Loucy (cell line): ENCODE results near the gene FMNL2.

Experiments used
- H2AFZ ChIP-seq: fragments of 200-600 bp; sonication (generic); 2 replicates; pipeline ENCODE4 v1.6.0; 2016; ENCODE audit warnings: antibody characterized with exemption, mild to moderate bottlenecking, low read length, moderate library complexity
- H3F3A ChIP-seq: fragments of 200-600 bp; 2 replicates; pipeline ENCODE4 v1.6.0; 2016; ENCODE audit warnings: antibody characterized with exemption, low read depth, mild to moderate bottlenecking
- H3K27me3 ChIP-seq: fragments of 200-600 bp; sonication (generic); 2 replicates; pipeline ENCODE4 v1.6.1; 2014; ENCODE audit warnings: low read length, mild to moderate bottlenecking; ENCODE audit not compliant: insufficient read depth, poor library complexity, severe bottlenecking
- H3K36me3 ChIP-seq: fragments of 200-600 bp; sonication (generic); 2 replicates; pipeline ENCODE4 v1.6.1; 2016; ENCODE audit warnings: low read length; ENCODE audit not compliant: insufficient read depth
- H3K4me1 ChIP-seq: fragments of 200-600 bp; sonication (generic); 2 replicates; pipeline ENCODE4 v1.5.1; 2014; ENCODE audit warnings: low read length, mild to moderate bottlenecking; ENCODE audit not compliant: insufficient read depth, poor library complexity, severe bottlenecking
- H3K4me2 ChIP-seq: fragments of 200-600 bp; sonication (generic); 2 replicates; pipeline ENCODE4 v1.6.0; 2014; ENCODE audit warnings: antibody characterized with exemption, low read length, low read depth, mild to moderate bottlenecking; ENCODE audit not compliant: poor library complexity, severe bottlenecking
- H3K4me3 ChIP-seq: fragments of 200-600 bp; sonication (generic); 2 replicates; pipeline ENCODE4 v1.5.1; 2014; ENCODE audit warnings: low read length, mild to moderate bottlenecking, mixed read lengths; ENCODE audit not compliant: poor library complexity, severe bottlenecking
- H3K79me2 ChIP-seq: fragments of 200-600 bp; sonication (generic); 2 replicates; pipeline ENCODE4 v1.6.1; 2014; ENCODE audit warnings: low read length; ENCODE audit not compliant: insufficient read depth
- H3K9ac ChIP-seq: fragments of 200-600 bp; sonication (generic); 2 replicates; pipeline ENCODE4 v1.6.0; 2014; ENCODE audit warnings: mild to moderate bottlenecking, low read depth, low read length, moderate library complexity; ENCODE audit not compliant: poor library complexity, severe bottlenecking
- H3K9me2 ChIP-seq: fragments of 200-600 bp; sonication (generic); replicated peaks from 2 replicates; pipeline ENCODE4 v1.6.1; 2016; ENCODE audit warnings: low read depth, low read length, mixed read lengths
- H3K9me3 ChIP-seq: fragments of 200-600 bp; sonication (generic); 2 replicates; pipeline ENCODE4 v1.6.1; 2014; ENCODE audit warnings: mild to moderate bottlenecking, antibody characterized with exemption, low read length, low read depth; ENCODE audit not compliant: insufficient read depth
- H4K20me1 ChIP-seq: fragments of 200-600 bp; sonication (generic); 2 replicates; pipeline ENCODE4 v1.6.0; 2014; ENCODE audit warnings: antibody characterized with exemption, low read length, mild to moderate bottlenecking; ENCODE audit not compliant: insufficient read depth, poor library complexity, severe bottlenecking
- EZH2phosphoT487 ChIP-seq: fragments of 200-600 bp; IDR thresholded peaks from 2 replicates; pipeline ENCODE4 v1.6.1; 2018; ENCODE audit warnings: antibody characterized with exemption, mild to moderate bottlenecking, moderate library complexity, borderline replicate concordance
- TF ChIP-seq, protein P1 (sequence below): fragments of 200-600 bp; sonication (generic); conservative IDR thresholded peaks from 2 replicates; pipeline ENCODE4 v1.5.1; 2014; ENCODE audit warnings: mild to moderate bottlenecking, antibody characterized with exemption, low read length

Gene FMNL2

DNA sequence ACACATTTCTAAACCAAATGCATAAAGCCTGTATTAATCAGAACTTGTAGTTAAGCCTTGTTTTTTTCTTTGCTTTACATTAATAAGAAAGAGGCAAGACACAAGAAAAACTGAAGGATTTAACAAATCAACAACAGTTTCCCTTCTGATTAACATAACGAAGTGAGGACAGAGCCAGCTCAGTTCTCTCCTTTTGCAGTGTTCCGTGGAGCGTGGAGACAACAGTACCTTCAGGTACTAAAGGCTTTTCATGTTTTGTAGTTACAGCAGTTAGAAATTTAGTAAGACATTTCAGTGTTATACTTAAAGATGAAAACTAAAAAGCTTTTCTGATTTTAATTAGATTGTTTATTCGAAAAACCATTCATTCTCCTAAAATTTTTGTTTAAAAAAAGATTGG lies 115.2 kb downstream of the FMNL2 start:
- H2AFZ ChIP-seq, result no peak overlapping the region
- H4K20me1 ChIP-seq, result no peaks in the 10 kb centered on the region
- H3K9me3 ChIP-seq, result no peaks in the 10 kb centered on the region
- no peak overlapping the region for H3K4me2 ChIP-seq
- H3K4me1 ChIP-seq, result no peaks in the 10 kb centered on the region
- no peaks in the 10 kb centered on the region for H3K9me2 ChIP-seq
- H3K9ac ChIP-seq, result no peak overlapping the region
- no peaks in the 10 kb centered on the region for H3K79me2 ChIP-seq
- H3K27me3 ChIP-seq, result no peaks in the 10 kb centered on the region
- no peaks in the 10 kb centered on the region for H3F3A ChIP-seq
- TF ChIP-seq, protein P1, sequence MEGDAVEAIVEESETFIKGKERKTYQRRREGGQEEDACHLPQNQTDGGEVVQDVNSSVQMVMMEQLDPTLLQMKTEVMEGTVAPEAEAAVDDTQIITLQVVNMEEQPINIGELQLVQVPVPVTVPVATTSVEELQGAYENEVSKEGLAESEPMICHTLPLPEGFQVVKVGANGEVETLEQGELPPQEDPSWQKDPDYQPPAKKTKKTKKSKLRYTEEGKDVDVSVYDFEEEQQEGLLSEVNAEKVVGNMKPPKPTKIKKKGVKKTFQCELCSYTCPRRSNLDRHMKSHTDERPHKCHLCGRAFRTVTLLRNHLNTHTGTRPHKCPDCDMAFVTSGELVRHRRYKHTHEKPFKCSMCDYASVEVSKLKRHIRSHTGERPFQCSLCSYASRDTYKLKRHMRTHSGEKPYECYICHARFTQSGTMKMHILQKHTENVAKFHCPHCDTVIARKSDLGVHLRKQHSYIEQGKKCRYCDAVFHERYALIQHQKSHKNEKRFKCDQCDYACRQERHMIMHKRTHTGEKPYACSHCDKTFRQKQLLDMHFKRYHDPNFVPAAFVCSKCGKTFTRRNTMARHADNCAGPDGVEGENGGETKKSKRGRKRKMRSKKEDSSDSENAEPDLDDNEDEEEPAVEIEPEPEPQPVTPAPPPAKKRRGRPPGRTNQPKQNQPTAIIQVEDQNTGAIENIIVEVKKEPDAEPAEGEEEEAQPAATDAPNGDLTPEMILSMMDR, result no peak
- no peak for TF ChIP-seq EZH2phosphoT487
- no peak overlapping the region for H3K4me3 ChIP-seq
- H3K36me3 ChIP-seq, result no peaks in the 10 kb centered on the region

DNA sequence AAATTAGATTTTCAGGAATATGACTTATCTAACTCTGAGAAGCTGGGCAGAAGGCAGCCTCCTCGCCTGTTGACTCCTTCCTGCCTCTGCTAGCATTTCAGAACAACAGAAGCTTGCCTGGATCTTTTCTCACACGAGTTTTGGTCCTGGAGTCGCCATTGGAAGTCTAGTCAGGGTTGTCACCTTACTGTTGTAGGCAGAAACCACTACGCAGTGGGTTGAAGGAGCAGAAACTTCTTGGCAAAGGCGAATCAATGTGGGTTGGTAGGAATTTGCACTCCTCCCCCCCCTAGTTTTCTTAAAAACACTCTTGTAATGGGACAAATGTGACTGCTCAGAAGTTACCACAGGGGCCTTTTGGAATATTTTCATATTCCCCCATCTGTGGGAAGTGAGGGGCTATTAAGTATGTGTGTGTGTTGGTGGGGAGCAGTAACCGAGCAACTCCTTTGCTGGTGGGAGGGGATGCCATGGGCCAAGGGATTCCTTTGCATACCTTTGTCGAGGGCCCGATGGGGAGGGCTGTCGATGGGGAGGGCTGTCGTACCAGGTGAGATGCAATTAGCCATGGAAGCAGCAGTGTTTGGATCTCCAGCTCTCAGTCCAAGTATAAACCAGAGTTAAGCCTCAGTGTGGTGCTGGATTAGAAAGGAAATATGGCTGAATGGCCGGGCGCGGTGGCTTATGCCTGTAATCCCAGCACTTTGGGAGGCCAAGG lies 117.4 kb downstream of the FMNL2 start:
- no peaks in the 10 kb centered on the region for H3F3A ChIP-seq
- TF ChIP-seq, protein P1, result no peak
- TF ChIP-seq EZH2phosphoT487, result no peak

DNA sequence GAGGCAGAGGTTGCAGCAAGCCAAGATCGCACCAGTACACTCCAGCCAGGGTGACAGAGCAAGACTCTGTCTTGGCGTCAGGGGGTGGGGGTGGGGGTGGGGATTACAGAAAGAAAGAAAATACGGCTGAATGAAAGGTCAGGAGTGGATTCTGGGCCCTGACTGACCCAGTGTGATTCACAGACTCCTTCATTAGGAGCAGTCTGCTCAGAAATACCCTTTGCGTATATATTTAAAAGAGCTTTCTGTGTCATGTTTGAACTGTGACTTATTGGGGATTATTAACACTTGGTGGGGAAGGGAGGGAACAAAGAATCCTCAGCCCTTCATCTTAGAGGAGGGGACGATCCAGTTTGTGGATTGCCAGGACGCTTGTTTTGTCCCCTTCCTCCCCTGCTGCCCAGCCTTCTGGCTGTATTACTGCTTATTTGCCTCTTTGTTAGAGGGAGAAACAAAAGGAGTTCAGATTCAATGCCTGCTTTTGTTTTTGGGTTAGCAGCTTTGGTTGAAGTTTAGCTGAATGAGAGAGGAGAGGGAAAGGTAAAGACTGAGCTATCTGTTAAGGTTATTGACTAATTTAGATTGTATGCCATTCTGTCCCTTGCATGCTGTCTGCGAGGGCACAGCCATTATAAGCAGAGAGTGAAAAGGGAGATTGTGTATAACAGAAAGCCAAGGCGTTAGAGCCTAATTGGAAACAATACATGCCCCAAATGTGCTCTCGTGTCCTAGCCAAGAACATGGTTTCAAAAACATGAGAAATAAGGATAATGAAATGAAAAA lies 118.3 kb downstream of the FMNL2 start:
- Histone ChIP-seq H3K4me3 (no peak overlapping the region), H4K20me1 (no peaks in the 10 kb centered on the region), H3K27me3 (no peaks in the 10 kb centered on the region), H3K9me3 (no peaks in the 10 kb centered on the region), H3K4me2 (no peak overlapping the region), H3K4me1 (no peaks in the 10 kb centered on the region), H3K79me2 (no peaks in the 10 kb centered on the region), H3F3A (no peaks in the 10 kb centered on the region), H2AFZ (no peak overlapping the region), H3K9ac (no peak overlapping the region), H3K9me2 (no peaks in the 10 kb centered on the region), H3K36me3 (no peaks in the 10 kb centered on the region)
- no peak for TF ChIP-seq EZH2phosphoT487
- TF ChIP-seq, protein P1, result no peak

More for the DNA sequence above, 117.4 kb downstream of the FMNL2 start:
- Histone ChIP-seq H3K36me3 (no peaks in the 10 kb centered on the region), H3K9me2 (no peaks in the 10 kb centered on the region), H3K27me3 (no peaks in the 10 kb centered on the region), H3K9me3 (no peaks in the 10 kb centered on the region), H2AFZ (no peak overlapping the region), H3K79me2 (no peaks in the 10 kb centered on the region), H3K4me1 (no peaks in the 10 kb centered on the region), H3K4me3 (no peak overlapping the region), H4K20me1 (no peaks in the 10 kb centered on the region), H3K9ac (no peak overlapping the region), H3K4me2 (no peak overlapping the region)
